K562 (cell line): ENCODE measurements around the gene KLHL12. TPM values are rescaled to one million over a fixed set of nuclear protein-coding genes. Genes with fewer than 3 reads are reported as not detected.
"Not testable (repeated sequence)": the region's sequence is repeated elsewhere in the genome, so short reads cannot be mapped to it uniquely, and the experiment has no call there.

Experiments used
- ATAC-seq: fragments of 200-7000 bp; cut with Tn5 transposase; 3 replicates; pipeline ENCODE4 v1.9.1; 2020; ENCODE audit warnings: moderate library complexity
- BruUV-seq: library from RNA; stranded (reverse); fragments of 400-500 nt; replicated peaks from 2 replicates; lab custom pipeline; 2021; lab: Mats Ljungman, UMichigan
- CTCF ChIA-PET: fragments of 300-600 bp; formaldehyde crosslinking; extraction: SDS; loops from one replicate; lab custom pipeline; 2021; ENCODE audit warnings: low intra/inter-chr PET ratio; lab: Yijun Ruan, JAX
- POLR2A ChIA-PET: fragments of 300-600, 350-650 bp; sonication (Branson Sonifier 250); formaldehyde crosslinking; extraction: SDS; loops from one replicate; lab custom pipeline; 2021; ENCODE audit warnings: antibody characterized with exemption, inconsistent platforms; lab: Yijun Ruan, JAX
- DNase-seq, 4 experiments: peaks; one replicate each; pipeline versions ENCODE4 v3.0.0 to v3.0.0-alpha.2; 2011 to 2018; ENCODE audit warnings: low spot score in 3 of 4, mixed read lengths in 3 of 4; ENCODE audit errors: extremely low read depth in 1 of 4
- FAIRE-seq: peaks from 2 replicates; lab custom pipeline; 2011; peaks lifted over from hg19 to GRCh38; lab: Jason Lieb, UNC
- H2AFZ ChIP-seq: 2 replicates; pipeline ENCODE4 v1.6.0; 2011; ENCODE audit warnings: low read depth, low read length, control low read depth, inconsistent platforms
- H3K27ac ChIP-seq: fragments of 200-600 bp; 3 replicates; pipeline ENCODE4 v1.8.0; 2011; ENCODE audit warnings: low read depth, mild to moderate bottlenecking, control low read depth, inconsistent platforms, low read length, moderate library complexity, mixed read lengths; ENCODE audit errors: extremely low read depth
- H3K27me3 ChIP-seq, 2 experiments: fragments of 300-600 bp in 1 of 2; 2 replicates in 1 of 2; 3 replicates in 1 of 2; pipeline versions ENCODE4 v1.6.0 to v1.8.0; 2011; ENCODE audit warnings: inconsistent platforms in 2 of 2, low read length in 2 of 2, mild to moderate bottlenecking in 1 of 2, mixed read lengths in 1 of 2, moderate library complexity in 1 of 2; ENCODE audit not compliant: control insufficient read depth in 2 of 2, insufficient read depth in 2 of 2
- H3K36me3 ChIP-seq: fragments of 300-600 bp; 3 replicates; pipeline ENCODE4 v1.8.0; 2011; ENCODE audit warnings: mild to moderate bottlenecking, low read length, inconsistent platforms; ENCODE audit not compliant: control insufficient read depth, insufficient read depth
- H3K4me1 ChIP-seq, 2 experiments: fragments of 200-600 bp in 1 of 2; replicated peaks in 1 of 2; 2 replicates in 1 of 2; 3 replicates in 1 of 2; pipeline versions ENCODE4 v1.5.1 to v1.8.0; 2011; ENCODE audit warnings: inconsistent platforms in 2 of 2, low read length in 2 of 2, mild to moderate bottlenecking in 1 of 2, mixed read lengths in 1 of 2, moderate library complexity in 1 of 2; ENCODE audit not compliant: control insufficient read depth in 2 of 2, insufficient read depth in 2 of 2
- H3K4me2 ChIP-seq: 2 replicates; pipeline ENCODE4 v1.6.1; 2011; ENCODE audit warnings: low read length, control low read depth, inconsistent platforms, mixed read lengths; ENCODE audit not compliant: insufficient read depth
- H3K4me3 ChIP-seq: fragments of 200-600 bp; sonication (generic), shearing (Covaris generic); 2 replicates; pipeline ENCODE4 v1.5.1; 2016; ENCODE audit warnings: control low read depth, inconsistent platforms
- H3K79me2 ChIP-seq: fragments of 200-600 bp; 3 replicates; pipeline ENCODE4 v1.8.0; 2011; ENCODE audit warnings: low read length, inconsistent platforms; ENCODE audit not compliant: control insufficient read depth, insufficient read depth
- H3K9ac ChIP-seq, 2 experiments: 2 replicates each; pipeline versions ENCODE4 v1.6.0 to v1.6.1; 2011; ENCODE audit warnings: low read depth in 2 of 2, low read length in 2 of 2, control low read depth in 1 of 2, inconsistent platforms in 1 of 2, mild to moderate bottlenecking in 1 of 2, mixed read lengths in 1 of 2; ENCODE audit not compliant: insufficient read depth in 1 of 2
- H3K9me1 ChIP-seq: one replicate; pipeline ENCODE4 v1.6.0; 2011; ENCODE audit warnings: inconsistent platforms, mild to moderate bottlenecking, low read length, moderate library complexity; ENCODE audit not compliant: control insufficient read depth, insufficient read depth
- H3K9me3 ChIP-seq: replicated peaks from 2 replicates; pipeline ENCODE4 v1.5.1; 2011; ENCODE audit warnings: low read depth, low read length, inconsistent platforms; ENCODE audit not compliant: control insufficient read depth, insufficient read depth
- H4K20me1 ChIP-seq: replicated peaks from 2 replicates; pipeline ENCODE4 v1.6.1; 2011; ENCODE audit warnings: low read length, inconsistent platforms, mixed read lengths; ENCODE audit not compliant: control insufficient read depth, insufficient read depth
- DACH1 ChIP-seq: fragments of 450-650 bp; IDR thresholded peaks from 2 replicates; pipeline ENCODE4 v1.6.1; 2018; ENCODE audit not compliant: partially characterized antibody
- NCOR1 ChIP-seq: fragments of 450-650 bp; IDR thresholded peaks from 2 replicates; pipeline ENCODE4 v1.6.1; 2016; ENCODE audit warnings: mild to moderate bottlenecking, moderate library complexity
- WGBS: fragments of 100-300 bp; shearing (Covaris generic); methylation state at CpG from one replicate; pipeline ENCODE4 v1.1.6; 2016; ENCODE audit warnings: low coverage, mixed read lengths; ENCODE audit not compliant: insufficient coverage; ENCODE audit errors: missing lambda C conversion rate; 5-methylcytosine and 5-hydroxymethylcytosine counted together
- in situ Hi-C: fragments of 300-500 bp; cut with MboI; formaldehyde crosslinking; loops from 4 replicates; pipeline ENCODE4 v1.15.0; 2018; ENCODE audit warnings: inconsistent platforms, mixed read lengths
- intact Hi-C: fragments of 100-400 bp; cut with micrococcal nuclease; formaldehyde crosslinking; loops from 2 replicates; pipeline ENCODE4 v1.14.2; 2022
- polyA plus RNA-seq, 8 experiments: library from polyadenylated mRNA; depleted of rRNA in 4 of 8; stranded (reverse) in 5 of 8; unstranded in 3 of 8; fragments of >200 nt; fragmentation: Nextera tagmentation in 2 of 8; fragmentation: Illumina TruSeq in 1 of 8; extraction: Ambion mirVana in 2 of 8; extraction: Trizol in 1 of 8; gene quantifications; 2 replicates each; pipeline versions ENCODE4 v1.2.1 to v1.2.3, GENCODE V29; 2011 to 2014; ENCODE audit warnings: inconsistent platforms in 1 of 8, missing spikeins in 1 of 8
- total RNA-seq, 7 experiments: library from RNA; depleted of rRNA in 6 of 7; stranded (reverse); fragments of >200 nt in 6 of 7; fragmentation: Illumina TruSeq in 2 of 7; extraction: Trizol in 2 of 7; gene quantifications; 2 replicates each; pipeline versions ENCODE4 v1.2.1 to v1.2.3, GENCODE V29; 2011 to 2021; ENCODE audit warnings: low replicate concordance in 1 of 7
- TF ChIP-seq, protein P1 (sequence below): sonication (generic); formaldehyde crosslinking; IDR thresholded peaks from 2 replicates; pipeline ENCODE4 v1.8.0; 2022; ENCODE audit warnings: mild to moderate bottlenecking, missing genetic modification reagents
- TF ChIP-seq, protein P2 (sequence below): fragments of 450-650 bp; IDR thresholded peaks from 2 replicates; pipeline ENCODE4 v1.6.1; 2016; ENCODE audit warnings: antibody characterized with exemption

The KLHL12 gene
- total and polyA plus RNA-seq, 9 of the 15 experiments (the other 6 are each of a cell fraction or from before 2014, with no cell fraction given), result 23.1 to 85.1 (median 35.0) TPM

DNA sequence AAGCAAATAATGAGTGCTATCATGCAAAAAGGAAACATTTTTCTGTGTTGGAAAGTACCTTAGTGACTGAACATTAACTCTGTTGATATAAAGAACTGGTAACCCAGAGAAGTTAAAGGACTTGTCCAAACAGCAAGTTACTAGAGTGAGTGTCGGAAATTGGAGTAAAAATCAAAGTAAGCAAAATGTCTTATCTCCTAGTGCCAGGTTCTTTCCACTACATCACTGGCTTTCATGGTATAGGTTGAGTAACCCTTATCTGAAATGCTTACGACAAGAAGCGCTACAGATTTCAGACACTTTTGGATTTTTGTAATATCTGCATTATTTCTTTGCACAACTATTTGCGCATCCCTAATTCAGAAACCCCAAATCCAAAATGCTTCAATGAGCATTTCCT is 21.7 kb downstream of the KLHL12 start (continued):
- TF ChIP-seq, protein P1, sequence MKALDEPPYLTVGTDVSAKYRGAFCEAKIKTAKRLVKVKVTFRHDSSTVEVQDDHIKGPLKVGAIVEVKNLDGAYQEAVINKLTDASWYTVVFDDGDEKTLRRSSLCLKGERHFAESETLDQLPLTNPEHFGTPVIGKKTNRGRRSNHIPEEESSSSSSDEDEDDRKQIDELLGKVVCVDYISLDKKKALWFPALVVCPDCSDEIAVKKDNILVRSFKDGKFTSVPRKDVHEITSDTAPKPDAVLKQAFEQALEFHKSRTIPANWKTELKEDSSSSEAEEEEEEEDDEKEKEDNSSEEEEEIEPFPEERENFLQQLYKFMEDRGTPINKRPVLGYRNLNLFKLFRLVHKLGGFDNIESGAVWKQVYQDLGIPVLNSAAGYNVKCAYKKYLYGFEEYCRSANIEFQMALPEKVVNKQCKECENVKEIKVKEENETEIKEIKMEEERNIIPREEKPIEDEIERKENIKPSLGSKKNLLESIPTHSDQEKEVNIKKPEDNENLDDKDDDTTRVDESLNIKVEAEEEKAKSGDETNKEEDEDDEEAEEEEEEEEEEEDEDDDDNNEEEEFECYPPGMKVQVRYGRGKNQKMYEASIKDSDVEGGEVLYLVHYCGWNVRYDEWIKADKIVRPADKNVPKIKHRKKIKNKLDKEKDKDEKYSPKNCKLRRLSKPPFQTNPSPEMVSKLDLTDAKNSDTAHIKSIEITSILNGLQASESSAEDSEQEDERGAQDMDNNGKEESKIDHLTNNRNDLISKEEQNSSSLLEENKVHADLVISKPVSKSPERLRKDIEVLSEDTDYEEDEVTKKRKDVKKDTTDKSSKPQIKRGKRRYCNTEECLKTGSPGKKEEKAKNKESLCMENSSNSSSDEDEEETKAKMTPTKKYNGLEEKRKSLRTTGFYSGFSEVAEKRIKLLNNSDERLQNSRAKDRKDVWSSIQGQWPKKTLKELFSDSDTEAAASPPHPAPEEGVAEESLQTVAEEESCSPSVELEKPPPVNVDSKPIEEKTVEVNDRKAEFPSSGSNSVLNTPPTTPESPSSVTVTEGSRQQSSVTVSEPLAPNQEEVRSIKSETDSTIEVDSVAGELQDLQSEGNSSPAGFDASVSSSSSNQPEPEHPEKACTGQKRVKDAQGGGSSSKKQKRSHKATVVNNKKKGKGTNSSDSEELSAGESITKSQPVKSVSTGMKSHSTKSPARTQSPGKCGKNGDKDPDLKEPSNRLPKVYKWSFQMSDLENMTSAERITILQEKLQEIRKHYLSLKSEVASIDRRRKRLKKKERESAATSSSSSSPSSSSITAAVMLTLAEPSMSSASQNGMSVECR, result no peak
- no peak for TF ChIP-seq NCOR1

DNA sequence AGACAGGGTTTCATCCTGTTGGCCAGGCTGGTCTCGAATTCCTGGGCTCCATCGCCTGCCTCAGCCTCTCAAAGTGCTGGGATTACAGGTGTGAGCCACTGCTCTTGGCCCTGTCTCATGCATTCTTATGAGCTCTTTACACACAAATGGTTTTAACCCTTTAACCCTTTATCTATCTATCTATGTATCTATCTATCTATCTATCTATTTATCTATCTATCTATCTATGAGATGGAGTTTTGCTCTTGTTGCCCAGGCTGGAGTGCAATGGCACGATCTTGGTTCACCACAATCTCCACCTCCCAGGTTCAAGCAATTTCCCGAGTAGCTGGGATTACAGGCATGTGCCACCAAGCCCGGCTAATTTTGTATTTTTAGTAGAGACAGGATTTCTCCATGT is 23.2 kb downstream of the KLHL12 start:
- WGBS, result 93% methylated on average over 5 of the region's 5 CpGs
- POLR2A ChIA-PET, result interaction anchor here (0.6 to 1.1 kb wide), 2 partner anchors 14 to 689 kb away, joined by 3 read pairs; no protein-coding TSS in a partner anchor
- H3K36me3 ChIP-seq, result peaks cover 53% of the 10 kb centered on the region

More for the DNA sequence above, 23.2 kb downstream of the KLHL12 start:
- intact Hi-C loops, H3K27ac ChIP-seq, FAIRE-seq: not testable (repeated sequence)
- TF ChIP-seq DACH1, result peak; percentile 95
- TF ChIP-seq, protein P2, sequence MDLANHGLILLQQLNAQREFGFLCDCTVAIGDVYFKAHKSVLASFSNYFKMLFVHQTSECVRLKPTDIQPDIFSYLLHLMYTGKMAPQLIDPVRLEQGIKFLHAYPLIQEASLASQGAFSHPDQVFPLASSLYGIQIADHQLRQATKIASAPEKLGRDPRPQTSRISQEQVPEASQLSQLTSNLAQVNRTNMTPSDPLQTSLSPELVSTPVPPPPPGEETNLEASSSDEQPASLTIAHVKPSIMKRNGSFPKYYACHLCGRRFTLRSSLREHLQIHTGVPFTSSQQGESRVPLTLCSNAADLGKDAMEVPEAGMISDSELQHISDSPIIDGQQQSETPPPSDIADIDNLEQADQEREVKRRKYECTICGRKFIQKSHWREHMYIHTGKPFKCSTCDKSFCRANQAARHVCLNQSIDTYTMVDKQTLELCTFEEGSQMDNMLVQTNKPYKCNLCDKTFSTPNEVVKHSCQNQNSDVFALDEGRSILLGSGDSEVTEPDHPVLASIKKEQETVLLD, result 0 out of 2 replicates have a peak, but pooled peaks have one; percentile 38
- TF ChIP-seq, all 486 proteins: peak for 2; not testable (repeated sequence) for 484
- CTCF ChIA-PET, H3K4me2 ChIP-seq, H3K9ac ChIP-seq, H3K79me2 ChIP-seq, H4K20me1 ChIP-seq, in situ Hi-C loops, H3K4me3 ChIP-seq, H3K4me1 ChIP-seq, DNase-seq, ATAC-seq, H3K27me3 ChIP-seq, H2AFZ ChIP-seq, H3K9me3 ChIP-seq, BruUV-seq, H3K9me1 ChIP-seq: not testable (repeated sequence)
